Naive thymus-derived CD4-positive, alpha-beta T cell (primary cell): ENCODE measurements around the gene HCN2. TPM values are rescaled to one million over a fixed set of nuclear protein-coding genes. Genes with fewer than 3 reads are reported as not detected.
A peak's percentile ranks its signal among the peaks of the same experiment; 100 is the strongest.

ENCODE experiments used
- ATAC-seq: fragments of 150-1000 bp; cut with Tn5 transposase; 2 replicates; pipeline ENCODE4 v1.10.0; 2021; ENCODE audit warnings: mild to moderate bottlenecking, moderate library complexity
- CTCF ChIA-PET: fragments of 350-600 bp; sonication (Branson Sonifier 250); formaldehyde crosslinking; loops from one replicate; lab custom pipeline; 2021; ENCODE audit warnings: antibody characterized with exemption; lab: Charles Lee
- POLR2A ChIA-PET: fragments of 350-600 bp; sonication (Branson Sonifier 250); formaldehyde crosslinking; loops from one replicate; lab custom pipeline; 2021; ENCODE audit warnings: antibody characterized with exemption, inconsistent platforms; lab: Charles Lee
- DNase-seq, 9 donors: peaks; one replicate each; pipeline versions ENCODE4 v3.0.0 to v3.0.0-alpha.2; 2020 to 2022; ENCODE audit warnings: mixed read lengths in 1 of 9
- H3K27ac ChIP-seq: one replicate; pipeline ENCODE4 v1.7.0; 2013; ENCODE audit warnings: mild to moderate bottlenecking, low read depth, low read length, moderate library complexity
- H3K27me3 ChIP-seq, 2 donors: one replicate each; pipeline ENCODE4 v1.7.0; 2013; ENCODE audit warnings: low read length in 2 of 2, mild to moderate bottlenecking in 2 of 2, moderate library complexity in 2 of 2; ENCODE audit not compliant: control insufficient read depth in 2 of 2, insufficient read depth in 2 of 2
- H3K36me3 ChIP-seq, 3 experiments: 1 replicate in 2 of 3; 2 replicates in 1 of 3; pipeline ENCODE4 v1.7.0; 2013; ENCODE audit warnings: low read length in 3 of 3, mild to moderate bottlenecking in 3 of 3, moderate library complexity in 1 of 3; ENCODE audit not compliant: insufficient read depth in 3 of 3, control insufficient read depth in 2 of 3
- H3K4me1 ChIP-seq, 2 donors: one replicate each; pipeline ENCODE4 v1.7.0; 2013; ENCODE audit warnings: low read length in 2 of 2, mild to moderate bottlenecking in 2 of 2, moderate library complexity in 1 of 2; ENCODE audit not compliant: control insufficient read depth in 2 of 2, insufficient read depth in 2 of 2
- H3K4me3 ChIP-seq: 2 replicates; pipeline ENCODE4 v1.7.0; 2013; ENCODE audit warnings: mild to moderate bottlenecking, low read length
- H3K9me3 ChIP-seq, 3 experiments: 1 replicate in 2 of 3; 2 replicates in 1 of 3; pipeline ENCODE4 v1.7.0; 2013; ENCODE audit warnings: low read length in 3 of 3; ENCODE audit not compliant: control insufficient read depth in 2 of 3
- H3K27ac Mint-ChIP-seq, 9 donors: one replicate each; pipeline ENCODE4 v1.8.0; 2020 to 2022; ENCODE audit warnings: mixed read lengths in 9 of 9, mild to moderate bottlenecking in 8 of 9, moderate library complexity in 5 of 9, inconsistent platforms in 2 of 9
- H3K27me3 Mint-ChIP-seq, 5 donors: one replicate each; pipeline ENCODE4 v1.8.0; 2021 to 2022; ENCODE audit warnings: mixed read lengths in 5 of 5, mild to moderate bottlenecking in 1 of 5
- H3K36me3 Mint-ChIP-seq, 5 donors: one replicate each; pipeline ENCODE4 v1.8.0; 2020 to 2022; ENCODE audit warnings: mixed read lengths in 5 of 5, mild to moderate bottlenecking in 3 of 5, inconsistent platforms in 1 of 5
- H3K4me1 Mint-ChIP-seq, 7 donors: one replicate each; pipeline ENCODE4 v1.8.0; 2020 to 2022; ENCODE audit warnings: mixed read lengths in 7 of 7, mild to moderate bottlenecking in 3 of 7, inconsistent platforms in 1 of 7
- H3K4me3 Mint-ChIP-seq, 10 donors: one replicate each; pipeline ENCODE4 v1.8.0; 2020 to 2022; ENCODE audit warnings: mild to moderate bottlenecking in 10 of 10, mixed read lengths in 10 of 10, moderate library complexity in 6 of 10, inconsistent platforms in 2 of 10
- H3K9me3 Mint-ChIP-seq, 11 donors: one replicate each; pipeline ENCODE4 v1.8.0; 2020 to 2022; ENCODE audit warnings: mixed read lengths in 11 of 11, mild to moderate bottlenecking in 4 of 11, inconsistent platforms in 1 of 11, moderate library complexity in 1 of 11
- intact Hi-C, 2 donors: fragments of 100-400 bp; cut with micrococcal nuclease; formaldehyde crosslinking; loops; one replicate each; pipeline ENCODE4 v1.15.1; 2023
- polyA plus RNA-seq, 2 donors: library from polyadenylated mRNA; unstranded; fragments of 300-500 nt; fragmentation: Illumina TruSeq; gene quantifications; one replicate each; pipeline ENCODE4 v1.2.3, GENCODE V29; 2021
- total RNA-seq, 6 experiments: library from RNA in 5 of 6; stranded (reverse) in 5 of 6; gene quantifications; 1 replicate in 5 of 6; 2 replicates in 1 of 6; pipeline ENCODE4 v1.2.3 and lab custom pipeline; 2021 to 2026

The HCN2 gene
- total and polyA plus RNA-seq, 7 experiments from 2014 or later: 0.93 to 2.6 (median 2.2) TPM; not detected in 2

GRCh38 chr19:558770-559439, 30.8 kb upstream of the HCN2 start:
- no peaks in the 10 kb centered on the region for H3K4me1 ChIP-seq
- Mint-ChIP-seq H3K9me3 (no peaks in the 10 kb centered on the region), H3K4me1 (peaks cover 0 to 4% (median 0%) of the 10 kb centered on the region in 7 donors), H3K36me3 (peaks cover 0 to 7% (median 0%) of the 10 kb centered on the region in 5 donors), H3K4me3 (no peak overlapping the region), H3K27me3 (no peaks in the 10 kb centered on the region), H3K27ac (no peak overlapping the region)
- no peak overlapping the region for H3K27ac ChIP-seq
- H3K9me3 ChIP-seq: no peaks in the 10 kb centered on the region
- POLR2A ChIA-PET: no interaction called here
- DNase-seq (no peak), ATAC-seq (no peak)
- H3K36me3 ChIP-seq: no peaks in the 10 kb centered on the region
- H3K4me3 ChIP-seq: no peak overlapping the region
- H3K27me3 ChIP-seq: no peaks in the 10 kb centered on the region
- intact Hi-C loops: no loop called here
- CTCF ChIA-PET: no interaction called here

GRCh38 chr19:560121-560520, 29.6 kb upstream of the HCN2 start:
- no peaks in the 10 kb centered on the region for H3K9me3 Mint-ChIP-seq
- H3K36me3 Mint-ChIP-seq: peaks cover 0 to 7% (median 0%) of the 10 kb centered on the region in 5 donors
- no peaks in the 10 kb centered on the region for H3K9me3 ChIP-seq
- no peak overlapping the region for H3K27ac Mint-ChIP-seq
- no peaks in the 10 kb centered on the region for H3K27me3 ChIP-seq
- no peaks in the 10 kb centered on the region for H3K27me3 Mint-ChIP-seq
- no peak overlapping the region for H3K27ac ChIP-seq
- H3K36me3 ChIP-seq: no peaks in the 10 kb centered on the region
- no peak overlapping the region for H3K4me3 Mint-ChIP-seq
- ChIA-PET CTCF (no interaction called here), POLR2A (interaction anchor here (1.2 kb wide), 1 partner anchor 12 kb away, joined by 4 read pairs; the partner anchor contains the start of gene BSG)
- DNase-seq: no peak
- no peaks in the 10 kb centered on the region for H3K4me1 ChIP-seq
- intact Hi-C loops: no loop called here
- peaks cover 0 to 4% (median 0%) of the 10 kb centered on the region in 7 donors for H3K4me1 Mint-ChIP-seq
- ATAC-seq: no peak
- H3K4me3 ChIP-seq: no peak overlapping the region

DNA sequence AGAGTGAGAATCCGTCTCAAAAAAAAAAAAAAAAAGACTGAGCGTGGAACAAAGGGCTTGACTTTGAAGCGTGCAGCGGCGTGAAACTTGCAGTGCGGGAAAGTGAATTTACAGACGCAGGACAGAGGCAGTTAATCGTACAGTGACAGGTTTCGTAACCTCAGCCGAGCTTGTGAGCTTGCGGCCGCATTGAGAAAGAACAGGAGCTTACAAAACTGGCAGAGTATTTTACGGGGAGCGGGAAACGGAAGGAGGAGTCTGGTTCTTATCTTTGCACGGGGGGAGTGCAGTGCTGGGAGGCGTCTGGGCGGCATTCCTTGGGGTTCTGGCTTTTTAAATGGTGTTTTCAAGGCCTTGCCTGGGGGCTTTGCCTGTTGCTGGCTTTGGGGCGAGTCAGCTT, 23.3 kb upstream of the HCN2 start:
- POLR2A ChIA-PET: interaction anchor here (0.6 kb wide), 1 partner anchor 15 kb away, joined by 3 read pairs; no protein-coding TSS in a partner anchor
- DNase-seq (no peak), ATAC-seq (no peak)
- H3K4me3 ChIP-seq: no peak overlapping the region
- CTCF ChIA-PET: interaction anchor here (0.6 kb wide), 1 partner anchor 11 kb away, joined by 4 read pairs; no protein-coding TSS in a partner anchor
- peaks cover 6 to 17% (median 13%) of the 10 kb centered on the region in 7 donors for H3K4me1 Mint-ChIP-seq
- H3K9me3 Mint-ChIP-seq: peaks cover 0 to 13% (median 0%) of the 10 kb centered on the region in 11 donors
- H3K36me3 Mint-ChIP-seq: peaks cover 0 to 7% (median 2%) of the 10 kb centered on the region in 5 donors
- peak overlapping the region in 2 of 9 donors; percentile 33 to 86 for H3K27ac Mint-ChIP-seq
- H3K36me3 ChIP-seq: no peaks in the 10 kb centered on the region
- H3K4me1 ChIP-seq: peaks cover 0 to under 1% of the 10 kb centered on the region in 2 donors
- no peaks in the 10 kb centered on the region for H3K9me3 ChIP-seq
- H3K27me3 Mint-ChIP-seq: peaks cover 0 to 4% (median 0%) of the 10 kb centered on the region in 5 donors
- H3K4me3 Mint-ChIP-seq: peak overlapping the region in 2 of 10 donors; percentile 44 to 60
- no peaks in the 10 kb centered on the region for H3K27me3 ChIP-seq
- H3K27ac ChIP-seq: no peak overlapping the region
- intact Hi-C loops: no loop called here

- Histone ChIP-seq H3K4me3 (no peak overlapping the region), H3K4me1 (peaks cover 0 to 3% of the 10 kb centered on the region in 2 donors), H3K27me3 (no peaks in the 10 kb centered on the region), H3K9me3 (no peaks in the 10 kb centered on the region), H3K27ac (no peak overlapping the region), H3K36me3 (no peaks in the 10 kb centered on the region)
- DNase-seq: no peak
- peaks cover 7 to 21% (median 13%) of the 10 kb centered on the region in 7 donors for H3K4me1 Mint-ChIP-seq
- H3K27me3 Mint-ChIP-seq: peaks cover 0 to 4% (median 0%) of the 10 kb centered on the region in 5 donors
- no peak overlapping the region for H3K4me3 Mint-ChIP-seq
- CTCF ChIA-PET: no interaction called here
- H3K9me3 Mint-ChIP-seq: peaks cover 0 to 13% (median 0%) of the 10 kb centered on the region in 11 donors
- peaks cover 0 to 7% (median 2%) of the 10 kb centered on the region in 5 donors for H3K36me3 Mint-ChIP-seq
- H3K27ac Mint-ChIP-seq: no peak overlapping the region
- ATAC-seq: no peak
- intact Hi-C loops: no loop called here
- POLR2A ChIA-PET: no interaction called here
Observed at GRCh38 chr19:566844-567243, 22.8 kb upstream of the HCN2 start.

DNA sequence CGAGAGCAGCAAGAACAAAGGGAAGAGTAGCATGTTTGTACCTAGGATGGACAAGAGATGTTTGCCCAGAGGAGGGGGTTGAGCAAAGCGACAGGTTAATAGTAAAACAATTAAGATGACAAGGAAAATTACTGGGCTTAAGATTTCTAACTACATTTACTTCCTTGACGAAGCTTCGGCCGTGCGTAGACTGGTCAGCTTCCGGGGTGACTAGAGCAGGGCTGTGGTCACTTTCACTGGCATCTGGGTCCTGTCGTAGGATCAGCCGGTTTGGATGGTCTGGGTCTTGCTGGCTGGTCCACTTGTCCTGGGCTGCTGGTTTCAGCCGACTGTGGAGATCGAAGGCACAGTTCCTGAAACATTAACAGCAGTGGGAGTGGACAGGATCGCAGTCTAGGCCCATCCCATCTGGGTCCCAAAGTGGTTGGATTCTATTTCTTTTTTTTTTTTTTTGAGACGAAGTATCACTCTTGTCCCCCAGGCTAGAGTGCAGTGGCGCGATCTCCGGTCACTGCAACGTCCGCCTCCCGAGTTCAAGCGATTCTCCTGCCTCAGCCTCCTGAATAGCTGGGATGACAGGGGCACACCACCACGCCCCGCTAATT, 22.3 kb upstream of the HCN2 start:
- H3K9me3 Mint-ChIP-seq: peaks cover 0 to 13% (median 0%) of the 10 kb centered on the region in 11 donors
- H3K27me3 ChIP-seq: no peaks in the 10 kb centered on the region
- no peaks in the 10 kb centered on the region for H3K9me3 ChIP-seq
- no peak overlapping the region for H3K27ac ChIP-seq
- ChIA-PET POLR2A (no interaction called here), CTCF (no interaction called here)
- DNase-seq (no peak), ATAC-seq (no peak)
- intact Hi-C loops: no loop called here
- peaks cover 7 to 25% (median 17%) of the 10 kb centered on the region in 7 donors for H3K4me1 Mint-ChIP-seq
- peaks cover 0 to 4% (median 0%) of the 10 kb centered on the region in 5 donors for H3K27me3 Mint-ChIP-seq
- H3K4me3 Mint-ChIP-seq: no peak overlapping the region
- H3K36me3 Mint-ChIP-seq: peaks cover 0 to 3% (median 2%) of the 10 kb centered on the region in 5 donors
- H3K27ac Mint-ChIP-seq: no peak overlapping the region
- H3K36me3 ChIP-seq: no peaks in the 10 kb centered on the region
- peaks cover 0 to 3% of the 10 kb centered on the region in 2 donors for H3K4me1 ChIP-seq
- no peak overlapping the region for H3K4me3 ChIP-seq

DNA sequence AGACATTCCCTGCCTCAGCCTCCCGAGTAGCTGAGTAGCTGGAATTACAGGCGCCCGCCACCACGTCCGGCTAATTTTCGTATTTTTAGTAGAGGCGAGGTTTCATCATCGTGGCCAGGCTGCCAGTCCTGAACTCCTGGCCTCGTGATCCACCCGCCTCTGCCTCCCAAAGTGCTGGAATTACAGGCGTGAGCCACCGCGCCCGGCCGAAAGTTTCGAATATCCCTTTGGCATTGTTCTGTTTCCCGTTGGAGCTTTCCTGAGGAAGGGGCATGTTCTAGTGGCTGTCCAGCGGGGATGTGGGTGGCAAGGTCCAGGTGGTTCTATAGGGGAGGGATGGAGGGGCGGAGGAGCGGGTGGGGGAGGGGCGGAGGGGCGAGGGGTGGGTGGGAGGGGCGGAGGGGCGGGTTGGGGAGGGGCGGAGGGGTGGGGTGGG, 19.4 kb upstream of the HCN2 start:
- peak overlapping the region in 5 of 10 donors; percentile 44 to 80 (median 68) for H3K4me3 Mint-ChIP-seq
- DNase-seq (peak in 1 of 9 donors; percentile 36), ATAC-seq (no peak)
- H3K36me3 Mint-ChIP-seq: peaks cover 0 to 3% (median 0%) of the 10 kb centered on the region in 5 donors
- Histone ChIP-seq H3K9me3 (no peaks in the 10 kb centered on the region), H3K27me3 (no peaks in the 10 kb centered on the region), H3K4me1 (peaks cover 16 to 19% of the 10 kb centered on the region in 2 donors), H3K4me3 (no peak overlapping the region), H3K36me3 (peaks cover 0 to 8% (median 0%) of the 10 kb centered on the region in 3 experiments), H3K27ac (no peak overlapping the region)
- ChIA-PET CTCF (no interaction called here), POLR2A (interaction anchor here (0.6 to 0.7 kb wide), 2 partner anchors 24 to 60 kb away, joined by 3 read pairs; no protein-coding TSS in a partner anchor)
- H3K27me3 Mint-ChIP-seq: peaks cover 0 to 4% (median 0%) of the 10 kb centered on the region in 5 donors
- intact Hi-C loops: loop anchor here in 1 of 2 donors (5.0 kb wide), 2 partner anchors 42 to 92 kb away; partner anchors contain the start of gene RNF126
- peak overlapping the region; percentile 20 to 96 (median 73) for H3K27ac Mint-ChIP-seq
- peaks cover 0 to 15% (median 0%) of the 10 kb centered on the region in 11 donors for H3K9me3 Mint-ChIP-seq
- H3K4me1 Mint-ChIP-seq: peaks cover 12 to 43% (median 33%) of the 10 kb centered on the region in 7 donors
